Type B pancreatic cell (in vitro differentiated cells): ENCODE results near the gene CHCHD4. TPM values are rescaled to one million over a fixed set of nuclear protein-coding genes. Genes with fewer than 3 reads are reported as not detected.

ENCODE experiments used
- DNase-seq: peaks from one replicate; pipeline ENCODE4 v3.0.0; 2021; ENCODE audit warnings: mixed read lengths; ENCODE audit not compliant: unreplicated experiment; ENCODE audit errors: extremely low spot score
- H3K27ac Mint-ChIP-seq: 2 replicates; pipeline ENCODE4 v1.8.0; 2021; ENCODE audit warnings: mild to moderate bottlenecking, mixed read lengths
- H3K27me3 Mint-ChIP-seq: 2 replicates; pipeline ENCODE4 v1.8.0; 2021; ENCODE audit warnings: mixed read lengths
- H3K36me3 Mint-ChIP-seq: 2 replicates; pipeline ENCODE4 v1.8.0; 2021; ENCODE audit warnings: mixed read lengths
- H3K4me1 Mint-ChIP-seq: one replicate; pipeline ENCODE4 v1.8.0; 2021; ENCODE audit warnings: mixed read lengths; ENCODE audit not compliant: unreplicated experiment
- H3K4me3 Mint-ChIP-seq: 2 replicates; pipeline ENCODE4 v1.8.0; 2021; ENCODE audit warnings: mild to moderate bottlenecking, mixed read lengths
- H3K9me3 Mint-ChIP-seq: 2 replicates; pipeline ENCODE4 v1.8.0; 2021; ENCODE audit warnings: mixed read lengths
- CTCF ChIP-seq: fragments of 200-600 bp; sonication (generic); conservative IDR thresholded peaks from 2 replicates; pipeline ENCODE4 v1.5.0; 2021; ENCODE audit warnings: antibody characterized with exemption, mild to moderate bottlenecking
- long read RNA-seq: library from polyadenylated mRNA; unstranded; transcript quantifications from one replicate; pipeline ENCODE4 v2.0.0, GENCODE V29; 2020
- total RNA-seq: library from RNA; stranded (reverse); gene quantifications from 2 replicates; pipeline ENCODE4 v1.2.1, GENCODE V29; 2021; ENCODE audit warnings: low replicate concordance

Gene CHCHD4
- 13.6 and 14.1 TPM in 2 replicates for total RNA-seq
- long read RNA-seq, transcript CHCHD4-202 (3 exons, 1,405 nt) = major isoform, 12 of 15 reads
- long read RNA-seq, partial matches to known transcripts = 0 of 15 reads
- long read RNA-seq, other reads (novel, unspliced or antisense) = 2 of 15 reads

GRCh38 chr3:14124615-14125192 lies at the start of gene CHCHD4, which contains the start of gene TMEM43:
CHCHD4 (minus strand) TSS chr3:14124870; CDS start chr3:14124676, 194 bp downstream.
TMEM43 (plus strand) TSS chr3:14125052; CDS start chr3:14125194, 142 bp downstream.
- Mint-ChIP-seq H3K4me3 (peak within 1 kb of the TSS; percentile 99), H3K9me3 (no peaks in the 10 kb centered on the region), H3K4me1 (peaks cover 30% of the 10 kb centered on the region), H3K36me3 (peaks cover 26% of the 10 kb centered on the region), H3K27ac (peak within 1 kb of the TSS; percentile 95), H3K27me3 (no peaks in the 10 kb centered on the region)
- no peak for TF ChIP-seq CTCF
- DNase-seq = peak; percentile 99

- no peak for DNase-seq
- Mint-ChIP-seq H3K4me1 (peaks cover 30% of the 10 kb centered on the region), H3K36me3 (peaks cover 33% of the 10 kb centered on the region), H3K9me3 (no peaks in the 10 kb centered on the region), H3K4me3 (no peak overlapping the region), H3K27me3 (no peaks in the 10 kb centered on the region), H3K27ac (no peak overlapping the region)
- TF ChIP-seq CTCF = no peak
Measured at GRCh38 chr3:14172496-14172895, 47.8 kb upstream of the CHCHD4 start.

- no peak overlapping the region for H3K27ac Mint-ChIP-seq
- no peaks in the 10 kb centered on the region for H3K9me3 Mint-ChIP-seq
- peaks cover 19% of the 10 kb centered on the region for H3K4me1 Mint-ChIP-seq
- no peak for DNase-seq
- H3K27me3 Mint-ChIP-seq = no peaks in the 10 kb centered on the region
- peak overlapping the region; percentile 3 for H3K4me3 Mint-ChIP-seq
- no peak for TF ChIP-seq CTCF
- H3K36me3 Mint-ChIP-seq = peaks cover 50% of the 10 kb centered on the region
Measured at GRCh38 chr3:14170531-14171159, 46.0 kb upstream of the CHCHD4 start.

GRCh38 chr3:14169871-14170270 lies 45.2 kb upstream of the CHCHD4 start:
- no peaks in the 10 kb centered on the region for H3K27me3 Mint-ChIP-seq
- H3K9me3 Mint-ChIP-seq = no peaks in the 10 kb centered on the region
- peaks cover 56% of the 10 kb centered on the region for H3K36me3 Mint-ChIP-seq
- H3K27ac Mint-ChIP-seq = no peak overlapping the region
- H3K4me1 Mint-ChIP-seq = peaks cover 11% of the 10 kb centered on the region
- TF ChIP-seq CTCF = no peak
- no peak overlapping the region for H3K4me3 Mint-ChIP-seq
- no peak for DNase-seq

- Mint-ChIP-seq H3K4me3 (no peak overlapping the region), H3K9me3 (no peaks in the 10 kb centered on the region), H3K36me3 (peaks cover 61% of the 10 kb centered on the region), H3K27ac (no peak overlapping the region), H3K4me1 (peaks cover 9% of the 10 kb centered on the region), H3K27me3 (no peaks in the 10 kb centered on the region)
- TF ChIP-seq CTCF = no peak
- no peak for DNase-seq
Measured at GRCh38 chr3:14169435-14169834, 44.8 kb upstream of the CHCHD4 start.
